ENCODE results near the gene CCDC185. TPM values are rescaled to one million over a fixed set of nuclear protein-coding genes. Genes with fewer than 3 reads are reported as not detected.

Gene CCDC185
- total RNA-seq, 2 donors from 2014 or later: not detected

DNA sequence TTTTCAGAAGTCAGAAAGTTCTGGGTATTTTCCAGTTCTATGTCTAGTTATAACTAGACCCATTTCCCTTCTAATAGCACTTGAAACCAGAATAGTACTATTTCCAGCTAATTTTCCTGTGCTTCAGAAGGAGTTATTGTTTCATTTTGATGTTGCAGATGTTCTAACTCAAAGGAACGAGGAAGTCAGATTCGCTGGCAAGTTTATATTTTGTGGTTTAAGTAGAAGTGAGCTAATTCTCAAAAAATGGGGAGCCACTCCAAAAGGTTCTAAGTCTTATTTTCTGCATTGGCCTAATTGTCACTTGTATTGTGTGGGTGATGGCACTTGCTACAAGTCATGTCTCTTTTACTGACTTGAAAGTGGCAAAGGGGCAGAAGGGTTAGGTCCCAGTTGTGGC is 18.1 kb downstream of the CCDC185 start:
- H3K9me3 Mint-ChIP-seq: no peaks in the 10 kb centered on the region
- H3K27ac Mint-ChIP-seq: no peak overlapping the region

DNA sequence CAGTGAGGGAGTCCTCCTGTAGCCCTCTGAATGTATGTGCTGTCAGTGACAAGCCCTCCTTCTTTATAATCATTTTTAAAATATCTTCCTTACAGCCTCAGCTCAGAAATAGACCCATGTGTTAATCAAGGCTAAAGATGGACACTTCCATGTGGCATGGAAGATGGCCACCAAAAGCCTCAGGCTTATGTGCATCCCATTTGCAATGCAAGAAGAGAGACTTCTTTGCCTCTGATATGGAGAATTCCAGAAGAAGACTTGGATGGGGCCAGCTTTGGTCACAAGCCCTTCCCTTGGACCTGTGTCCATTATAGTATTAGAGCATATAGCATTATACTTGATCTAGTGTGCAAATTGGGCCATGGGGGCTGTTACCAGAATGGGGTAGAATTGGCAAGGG is 18.5 kb downstream of the CCDC185 start:
- H3K4me1 Mint-ChIP-seq: no peaks in the 10 kb centered on the region
- no peak overlapping the region for H3K4me3 Mint-ChIP-seq
- no peaks in the 10 kb centered on the region for H3K9me3 Mint-ChIP-seq
- no peaks in the 10 kb centered on the region for H3K27me3 Mint-ChIP-seq
- no peak for ATAC-seq (replicated peaks)
- no peaks in the 10 kb centered on the region for H3K36me3 Mint-ChIP-seq (ENCODE audit: low read depth)
- H3K27ac Mint-ChIP-seq: no peak overlapping the region

More for the DNA sequence above, 18.1 kb downstream of the CCDC185 start:
- Mint-ChIP-seq H3K4me1 (no peaks in the 10 kb centered on the region), H3K36me3 (ENCODE audit: low read depth) (no peaks in the 10 kb centered on the region), H3K27me3 (no peaks in the 10 kb centered on the region), H3K4me3 (no peak overlapping the region)
- ATAC-seq (replicated peaks): no peak

DNA sequence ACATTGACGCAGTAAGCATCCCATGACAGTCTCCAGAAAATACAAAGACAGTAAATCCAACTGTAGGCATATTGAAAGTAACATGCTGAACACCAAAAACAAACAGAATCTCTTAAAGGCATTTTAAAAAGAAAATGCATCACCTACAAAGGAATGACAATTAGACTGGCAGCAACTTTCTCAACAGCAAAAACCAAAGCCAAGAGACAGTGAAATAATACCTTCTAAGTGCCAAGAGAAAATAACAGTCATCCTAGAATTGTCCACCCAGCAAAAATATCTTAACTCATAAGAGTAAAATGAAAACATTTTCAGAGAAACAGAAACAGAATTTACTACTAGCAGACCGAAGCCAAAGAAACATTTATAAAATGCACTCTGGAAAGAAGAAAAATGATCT is 20.0 kb downstream of the CCDC185 start:
- H3K4me3 Mint-ChIP-seq: no peak overlapping the region
- no peak overlapping the region for H3K27ac Mint-ChIP-seq
- no peaks in the 10 kb centered on the region for H3K4me1 Mint-ChIP-seq
- no peaks in the 10 kb centered on the region for H3K27me3 Mint-ChIP-seq
- H3K9me3 Mint-ChIP-seq: no peaks in the 10 kb centered on the region
- no peaks in the 10 kb centered on the region for H3K36me3 Mint-ChIP-seq (ENCODE audit: low read depth)
- no peak for ATAC-seq (replicated peaks)

DNA sequence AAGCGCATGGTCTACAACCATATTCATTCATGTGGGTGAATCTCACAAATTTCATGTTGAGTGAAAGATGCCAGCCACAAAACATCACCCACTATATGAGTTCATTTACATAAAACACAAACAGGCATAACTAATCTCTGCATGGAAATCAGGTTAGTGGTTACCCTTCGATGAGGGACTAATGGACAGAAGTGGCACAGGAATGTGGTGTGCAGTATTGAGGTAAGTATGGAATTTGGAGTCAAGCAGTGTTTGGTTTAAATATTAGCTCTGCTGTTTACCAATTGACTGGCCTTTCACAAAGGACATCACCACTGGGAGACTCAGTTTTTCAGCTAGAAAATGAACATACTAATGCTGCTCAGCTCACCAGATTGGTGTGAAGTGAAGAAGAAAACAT is 24.2 kb downstream of the CCDC185 start:
- H3K4me3 Mint-ChIP-seq: no peak overlapping the region
- H3K27ac Mint-ChIP-seq: no peak overlapping the region
- ATAC-seq (replicated peaks): no peak
- H3K27me3 Mint-ChIP-seq: no peaks in the 10 kb centered on the region
- H3K9me3 Mint-ChIP-seq: no peaks in the 10 kb centered on the region
- H3K36me3 Mint-ChIP-seq (ENCODE audit: low read depth): no peaks in the 10 kb centered on the region
- no peaks in the 10 kb centered on the region for H3K4me1 Mint-ChIP-seq

DNA sequence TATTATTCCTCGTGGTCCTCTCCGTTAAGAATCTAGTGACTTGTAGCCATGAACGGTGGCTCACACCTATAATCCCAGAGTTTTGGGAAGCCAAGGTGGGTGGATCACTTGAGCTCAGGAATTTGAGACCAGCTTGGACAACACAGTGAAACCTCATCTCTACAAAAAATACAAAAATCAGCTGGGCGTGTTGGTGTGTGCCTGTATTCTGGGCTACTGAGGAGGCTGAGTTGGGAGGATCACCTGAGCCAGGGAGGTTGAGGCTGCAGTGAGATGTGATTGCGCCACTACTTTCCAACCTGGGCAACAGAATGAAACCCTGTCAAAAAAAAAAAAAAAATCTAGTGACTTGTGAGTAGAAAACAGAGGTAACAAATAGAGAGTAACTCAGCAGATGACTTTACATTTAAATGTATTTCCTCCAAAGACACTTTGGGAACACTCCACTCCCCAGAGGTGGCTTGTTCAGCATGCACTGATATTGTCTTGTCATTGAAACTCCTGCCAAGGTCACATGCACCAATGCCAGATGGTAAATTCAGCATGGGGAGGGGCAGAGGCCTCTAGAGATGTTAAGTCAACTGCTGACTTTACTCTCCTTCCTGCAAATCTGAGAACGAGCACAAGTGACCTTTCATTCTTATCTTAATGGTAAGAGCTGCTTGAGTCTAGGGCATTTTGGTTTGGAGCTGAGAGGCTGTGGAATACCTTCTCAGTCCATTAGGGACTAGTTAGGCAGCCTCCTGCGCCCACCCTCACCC is 24.9 kb downstream of the CCDC185 start:
- H3K4me1 Mint-ChIP-seq: no peaks in the 10 kb centered on the region
- no peak for ATAC-seq (replicated peaks)
- H3K4me3 Mint-ChIP-seq: no peak overlapping the region
- H3K27me3 Mint-ChIP-seq: no peaks in the 10 kb centered on the region
- no peaks in the 10 kb centered on the region for H3K9me3 Mint-ChIP-seq
- H3K27ac Mint-ChIP-seq: no peak overlapping the region
- H3K36me3 Mint-ChIP-seq (ENCODE audit: low read depth): no peaks in the 10 kb centered on the region

DNA sequence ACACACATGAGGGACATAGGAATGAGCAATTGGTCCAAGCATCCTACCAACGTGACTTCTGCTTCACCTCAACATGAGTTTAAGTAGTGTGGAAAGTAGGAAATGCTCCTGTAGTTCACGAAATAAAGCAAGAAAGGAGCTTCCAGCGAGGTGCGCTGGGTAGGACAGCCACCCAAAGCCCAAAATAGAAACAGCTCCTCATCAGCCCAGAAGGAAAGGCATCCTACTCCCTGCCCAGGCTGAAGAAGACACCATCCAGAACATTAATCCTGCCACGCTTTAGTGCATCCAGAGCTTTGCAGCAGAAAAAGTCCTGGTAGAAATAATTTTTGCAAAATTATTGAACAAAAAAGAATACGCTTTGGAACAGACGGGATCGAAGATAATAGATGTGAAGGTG is 25.9 kb downstream of the CCDC185 start:
- no peaks in the 10 kb centered on the region for H3K27me3 Mint-ChIP-seq
- H3K4me1 Mint-ChIP-seq: no peaks in the 10 kb centered on the region
- H3K36me3 Mint-ChIP-seq (ENCODE audit: low read depth): no peaks in the 10 kb centered on the region
- H3K27ac Mint-ChIP-seq: no peak overlapping the region
- H3K4me3 Mint-ChIP-seq: no peak overlapping the region
- H3K9me3 Mint-ChIP-seq: no peaks in the 10 kb centered on the region
- no peak for ATAC-seq (replicated peaks)

DNA sequence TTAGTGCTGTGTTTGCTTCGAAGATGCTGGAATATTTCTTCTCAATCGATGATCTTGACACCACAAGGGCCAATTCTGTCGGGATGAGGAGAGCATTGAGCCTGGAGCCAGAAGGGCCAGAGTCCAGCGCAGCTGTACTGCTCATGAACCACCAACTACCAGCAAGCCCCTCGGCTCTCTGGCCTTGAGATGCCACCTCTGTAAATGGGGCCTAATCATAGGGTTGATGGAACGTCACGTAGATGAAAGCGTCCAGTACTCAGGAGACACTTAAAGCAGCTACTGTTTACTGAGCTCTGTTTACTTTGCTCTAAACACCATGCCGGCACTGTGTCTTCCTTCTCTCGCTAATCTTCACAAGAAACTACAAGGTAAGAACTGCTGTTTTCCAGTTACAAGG is 26.3 kb downstream of the CCDC185 start:
- H3K4me3 Mint-ChIP-seq: no peak overlapping the region
- H3K9me3 Mint-ChIP-seq: no peaks in the 10 kb centered on the region
- H3K27me3 Mint-ChIP-seq: no peaks in the 10 kb centered on the region
- no peaks in the 10 kb centered on the region for H3K36me3 Mint-ChIP-seq (ENCODE audit: low read depth)
- ATAC-seq (replicated peaks): no peak
- no peaks in the 10 kb centered on the region for H3K4me1 Mint-ChIP-seq
- no peak overlapping the region for H3K27ac Mint-ChIP-seq

DNA sequence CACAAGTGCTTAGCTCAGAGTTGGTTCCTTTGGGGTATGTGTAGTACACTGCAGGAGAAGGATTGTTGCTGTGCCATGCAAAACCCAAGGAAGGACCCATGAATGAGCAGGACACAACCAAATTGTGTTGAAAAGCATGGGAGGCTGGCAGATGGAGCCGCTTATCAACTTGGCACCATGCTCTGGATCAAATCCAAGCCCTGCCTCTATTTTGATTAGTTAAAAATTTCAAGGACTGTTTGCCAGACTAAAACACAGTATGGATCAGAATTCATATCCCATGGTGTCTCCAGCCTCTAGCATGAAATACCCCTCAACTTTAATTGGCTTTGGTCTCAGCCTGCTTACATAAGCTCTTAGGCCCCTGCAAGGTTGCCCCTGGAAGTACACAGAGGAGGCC is 27.8 kb downstream of the CCDC185 start:
- Mint-ChIP-seq H3K4me3 (no peak overlapping the region), H3K36me3 (ENCODE audit: low read depth) (no peaks in the 10 kb centered on the region), H3K27ac (no peak overlapping the region), H3K4me1 (no peaks in the 10 kb centered on the region), H3K27me3 (no peaks in the 10 kb centered on the region), H3K9me3 (no peaks in the 10 kb centered on the region)
- ATAC-seq (replicated peaks): no peak

DNA sequence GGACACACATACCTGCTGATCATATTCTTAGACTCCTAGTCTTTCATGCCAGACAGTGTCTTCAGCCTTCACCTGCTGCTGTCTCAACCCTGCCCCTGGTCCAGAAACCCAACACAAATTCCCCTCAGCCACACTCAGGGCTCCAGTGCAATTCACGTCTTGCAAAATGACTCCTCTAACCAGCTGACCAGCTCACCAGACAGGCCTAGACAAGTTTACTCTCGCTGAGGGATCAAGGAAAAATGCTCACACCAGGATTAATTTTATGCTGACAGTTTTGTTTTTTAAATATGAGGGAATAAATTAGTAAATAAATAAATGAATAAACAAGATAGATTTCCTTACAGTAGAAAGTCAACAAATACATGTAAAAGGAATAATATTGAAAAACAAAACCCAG is 28.5 kb downstream of the CCDC185 start:
- Mint-ChIP-seq H3K4me3 (no peak overlapping the region), H3K9me3 (no peaks in the 10 kb centered on the region), H3K27me3 (no peaks in the 10 kb centered on the region), H3K36me3 (ENCODE audit: low read depth) (no peaks in the 10 kb centered on the region), H3K4me1 (no peaks in the 10 kb centered on the region), H3K27ac (no peak overlapping the region)
- no peak for ATAC-seq (replicated peaks)

DNA sequence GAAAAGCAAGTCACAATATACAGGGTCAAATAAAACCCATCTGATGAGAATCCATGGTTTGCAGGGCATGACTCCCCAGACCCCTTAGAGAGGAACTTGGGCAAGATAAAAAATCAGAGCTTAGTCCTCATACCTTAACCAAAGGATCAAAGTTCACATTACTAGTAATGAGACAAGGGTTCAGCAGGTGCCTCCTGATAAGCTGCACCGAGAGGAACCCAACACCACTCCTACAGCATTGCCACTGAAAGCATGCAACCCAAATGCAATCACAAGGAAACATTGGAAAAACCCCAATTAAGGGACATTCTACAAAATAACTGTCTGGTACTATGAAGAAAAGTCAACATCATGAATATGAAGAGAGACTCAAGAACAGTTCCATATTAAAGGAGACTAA is 29.7 kb downstream of the CCDC185 start:
- ATAC-seq (replicated peaks): no peak
- Mint-ChIP-seq H3K4me3 (no peak overlapping the region), H3K27ac (no peak overlapping the region), H3K9me3 (no peaks in the 10 kb centered on the region), H3K4me1 (peaks cover 5% of the 10 kb centered on the region), H3K36me3 (ENCODE audit: low read depth) (no peaks in the 10 kb centered on the region), H3K27me3 (no peaks in the 10 kb centered on the region)

DNA sequence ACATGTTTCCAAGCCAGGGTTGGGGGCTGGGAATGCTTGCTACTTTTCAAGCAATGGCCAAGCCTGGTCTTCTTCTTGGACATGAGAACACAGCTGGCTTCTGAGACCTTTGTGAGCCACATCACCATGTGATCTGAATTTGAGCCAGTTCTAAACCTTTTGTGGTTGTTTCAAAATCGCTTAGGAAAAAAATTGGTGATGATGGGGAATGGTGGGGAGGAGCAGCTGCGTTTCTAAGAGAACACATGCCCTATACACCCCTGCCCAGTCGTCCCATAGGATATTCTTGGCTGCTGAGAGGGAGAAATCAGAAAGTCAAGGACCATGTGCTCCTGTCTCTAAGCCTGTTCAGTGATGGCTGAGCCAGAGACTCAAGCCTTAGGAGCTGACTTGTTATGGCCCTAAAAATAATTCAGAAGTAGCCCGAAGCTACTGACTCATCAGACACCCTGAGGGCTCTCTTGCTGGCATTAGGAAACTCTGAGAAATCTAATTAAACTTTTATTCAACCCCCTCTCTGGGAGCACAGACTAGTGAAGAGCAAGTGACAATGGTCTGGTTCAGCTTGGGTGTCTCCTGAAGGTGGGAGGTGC is 30.5 kb downstream of the CCDC185 start:
- no peaks in the 10 kb centered on the region for H3K36me3 Mint-ChIP-seq (ENCODE audit: low read depth)
- no peak overlapping the region for H3K4me3 Mint-ChIP-seq
- H3K27ac Mint-ChIP-seq: no peak overlapping the region
- no peak for ATAC-seq (replicated peaks)
- peaks cover 5% of the 10 kb centered on the region for H3K4me1 Mint-ChIP-seq
- peaks cover 5% of the 10 kb centered on the region for H3K9me3 Mint-ChIP-seq
- no peaks in the 10 kb centered on the region for H3K27me3 Mint-ChIP-seq

DNA sequence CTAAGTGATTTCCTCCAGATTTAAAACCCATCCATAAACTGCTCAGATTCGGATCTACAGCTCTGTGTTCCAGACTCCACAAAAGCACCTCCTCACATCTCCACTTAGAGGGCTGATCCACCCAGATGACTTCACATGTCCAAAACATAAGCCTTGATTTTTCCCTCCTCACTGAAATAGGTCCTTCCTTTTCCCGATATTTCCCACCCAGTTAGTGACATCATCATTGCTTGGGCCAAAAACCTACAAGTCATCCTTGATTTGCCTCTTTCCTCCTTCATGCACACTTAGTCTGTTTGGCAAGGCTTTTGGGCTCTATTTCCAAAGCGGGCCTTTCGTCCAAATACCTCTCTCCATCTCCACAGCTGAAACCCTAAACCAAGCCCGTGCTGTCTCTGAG is 32.3 kb downstream of the CCDC185 start:
- peaks cover 5% of the 10 kb centered on the region for H3K9me3 Mint-ChIP-seq
- ATAC-seq (replicated peaks): no peak
- H3K4me1 Mint-ChIP-seq: peaks cover 5% of the 10 kb centered on the region
- H3K36me3 Mint-ChIP-seq (ENCODE audit: low read depth): no peaks in the 10 kb centered on the region
- H3K27me3 Mint-ChIP-seq: no peaks in the 10 kb centered on the region
- no peak overlapping the region for H3K4me3 Mint-ChIP-seq
- no peak overlapping the region for H3K27ac Mint-ChIP-seq

DNA sequence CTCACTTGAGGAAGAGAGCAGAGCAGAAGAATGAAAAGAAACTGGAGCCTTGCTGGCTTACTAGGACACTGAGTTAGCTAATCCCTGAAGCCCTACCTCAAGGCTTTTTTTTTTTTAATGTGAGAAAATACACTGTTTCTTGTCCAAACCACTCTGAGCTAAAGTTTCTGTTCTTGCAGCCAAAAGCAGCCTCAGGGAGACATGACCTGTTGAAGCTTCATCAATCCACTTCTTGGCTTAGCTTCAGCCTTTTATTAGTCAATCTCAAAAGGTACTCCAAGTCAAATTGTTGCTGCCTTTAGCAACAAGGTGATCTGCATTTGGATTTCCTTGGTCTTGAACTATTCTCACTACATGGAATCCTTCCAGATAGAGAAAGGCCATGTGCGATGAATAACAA is 33.7 kb downstream of the CCDC185 start:
- Mint-ChIP-seq H3K4me3 (no peak overlapping the region), H3K9me3 (peaks cover 5% of the 10 kb centered on the region), H3K36me3 (ENCODE audit: low read depth) (no peaks in the 10 kb centered on the region), H3K27me3 (no peaks in the 10 kb centered on the region), H3K4me1 (peaks cover 5% of the 10 kb centered on the region), H3K27ac (no peak overlapping the region)
- ATAC-seq (replicated peaks): no peak

DNA sequence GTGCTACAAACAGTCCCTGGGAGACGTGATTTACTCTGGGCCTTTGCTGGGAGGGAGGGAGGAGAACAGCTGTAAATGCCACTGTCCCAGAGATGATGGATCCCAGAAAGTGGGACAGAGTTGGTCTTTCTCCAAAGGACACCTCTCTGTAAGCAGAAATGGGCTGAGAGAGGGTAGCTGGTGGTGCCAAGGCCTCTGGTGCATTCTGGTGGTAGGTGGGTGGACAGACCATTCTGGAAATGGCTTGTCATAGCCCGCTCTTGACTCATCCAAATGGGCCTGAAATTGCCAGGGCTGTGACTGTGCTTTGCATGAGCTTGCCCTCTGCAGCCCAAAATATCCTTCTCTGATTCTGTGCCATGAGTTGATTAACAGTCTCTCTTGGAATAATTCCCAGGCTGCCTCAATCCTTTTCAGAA is 36.1 kb downstream of the CCDC185 start:
- Mint-ChIP-seq H3K36me3 (ENCODE audit: low read depth) (no peaks in the 10 kb centered on the region), H3K9me3 (peaks cover 5% of the 10 kb centered on the region), H3K27ac (no peak overlapping the region), H3K27me3 (no peaks in the 10 kb centered on the region), H3K4me3 (no peak overlapping the region), H3K4me1 (peaks cover 5% of the 10 kb centered on the region)
- ATAC-seq (replicated peaks): no peak

DNA sequence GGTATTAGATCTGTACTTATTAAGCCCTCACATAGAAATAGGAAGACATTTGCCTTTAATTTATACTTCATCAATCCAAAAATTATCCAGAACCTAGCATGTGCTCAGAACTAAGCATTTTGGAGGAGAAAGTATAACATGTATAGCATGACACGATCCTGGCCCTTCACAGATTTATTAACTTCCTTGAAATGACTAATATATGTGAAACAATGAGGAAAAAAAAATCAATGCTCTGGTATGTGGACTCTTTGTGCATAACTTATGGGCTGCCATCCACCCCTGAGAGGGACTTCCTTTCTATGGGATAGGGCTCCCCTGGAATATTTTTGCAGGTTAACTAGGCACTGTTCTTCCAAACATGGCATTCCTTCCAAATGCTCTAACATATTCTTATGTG is 36.6 kb downstream of the CCDC185 start:
- Mint-ChIP-seq H3K27ac (no peak overlapping the region), H3K36me3 (ENCODE audit: low read depth) (no peaks in the 10 kb centered on the region), H3K27me3 (no peaks in the 10 kb centered on the region), H3K9me3 (peaks cover 5% of the 10 kb centered on the region), H3K4me1 (peaks cover 5% of the 10 kb centered on the region), H3K4me3 (no peak overlapping the region)
- no peak for ATAC-seq (replicated peaks)

Data from activated T-helper 17 cell treated with anti-CD3 and anti-CD28 coated beads, Interleukin-2, amount 50 U/mL, for 72 hours (primary cell).